HS-27A (cell line): ENCODE measurements around the gene MAGI1.
"Not testable (repeated sequence)": the region's sequence is repeated elsewhere in the genome, so short reads cannot be mapped to it uniquely, and the experiment has no call there.

Source experiments
- DNase-seq: peaks from one replicate; pipeline ENCODE4 v3.0.0-alpha.2; 2012; ENCODE audit warnings: low read depth, missing footprints

MAGI1 gene

DNA sequence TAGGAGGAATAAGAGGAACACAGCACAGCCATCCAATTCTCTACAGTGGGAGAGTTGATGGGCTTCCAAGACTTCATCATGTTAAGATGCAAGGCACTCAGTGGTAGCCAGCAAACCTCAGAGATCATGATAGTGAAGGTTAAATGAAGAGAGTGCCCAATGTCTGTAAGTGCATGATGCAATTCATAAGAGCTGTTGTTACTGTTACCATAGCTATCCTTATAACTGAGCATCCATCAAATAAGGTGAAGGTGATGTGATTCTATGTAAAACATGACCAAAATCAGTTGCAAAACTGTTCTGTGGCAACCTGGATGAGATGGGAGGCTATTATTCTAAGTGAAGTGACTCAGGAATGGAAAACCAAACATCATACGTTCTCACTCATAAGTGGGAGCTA lies 289.7 kb downstream of the MAGI1 start:
- DNase-seq: no peak

GRCh38 chr3:65748326-65748725 lies 290.4 kb downstream of the MAGI1 start:
- no peak for DNase-seq

DNA sequence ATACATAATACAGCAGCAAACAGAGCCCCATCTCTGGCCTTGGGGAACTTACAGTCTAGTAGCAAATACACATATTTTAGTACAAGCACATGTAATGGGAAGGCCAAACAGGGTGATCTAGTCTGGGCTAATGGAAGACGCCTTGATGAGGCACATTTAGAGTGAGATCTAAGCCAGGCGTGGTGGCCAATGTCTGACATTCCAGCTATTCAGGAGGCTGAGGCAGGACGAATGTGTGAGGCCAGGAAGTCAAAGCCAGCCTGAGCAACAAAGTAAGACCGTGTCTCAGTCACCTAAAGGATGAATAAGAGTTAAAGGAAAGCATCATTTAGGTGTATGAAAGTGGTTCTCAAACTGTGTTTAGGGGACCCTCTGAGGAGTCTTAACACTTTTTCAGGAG lies 291.9 kb downstream of the MAGI1 start:
- no peak for DNase-seq

- no peak for DNase-seq
Observed at GRCh38 chr3:65745306-65745705, 293.4 kb downstream of the MAGI1 start.

- no peak for DNase-seq
Observed at GRCh38 chr3:65742914-65743313, 295.8 kb downstream of the MAGI1 start.

DNA sequence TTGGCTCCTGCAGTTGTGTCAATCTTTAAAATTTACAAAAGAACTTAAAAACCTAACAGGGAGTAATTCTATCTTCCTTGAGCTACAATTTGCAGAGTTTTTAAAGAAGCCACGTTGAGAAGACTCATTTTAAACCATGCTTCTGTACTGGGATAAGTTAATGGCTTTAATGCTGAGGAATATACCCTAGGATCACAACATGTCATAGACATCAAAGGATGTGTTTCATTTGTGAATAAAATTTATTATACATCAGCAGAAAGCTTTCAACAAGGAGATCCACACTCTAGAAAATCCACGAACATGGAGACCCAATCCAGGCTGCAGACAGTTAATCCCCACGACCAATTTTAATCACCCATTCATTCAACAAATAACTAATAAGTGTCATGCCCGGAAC lies 297.2 kb downstream of the MAGI1 start:
- no peak for DNase-seq

DNA sequence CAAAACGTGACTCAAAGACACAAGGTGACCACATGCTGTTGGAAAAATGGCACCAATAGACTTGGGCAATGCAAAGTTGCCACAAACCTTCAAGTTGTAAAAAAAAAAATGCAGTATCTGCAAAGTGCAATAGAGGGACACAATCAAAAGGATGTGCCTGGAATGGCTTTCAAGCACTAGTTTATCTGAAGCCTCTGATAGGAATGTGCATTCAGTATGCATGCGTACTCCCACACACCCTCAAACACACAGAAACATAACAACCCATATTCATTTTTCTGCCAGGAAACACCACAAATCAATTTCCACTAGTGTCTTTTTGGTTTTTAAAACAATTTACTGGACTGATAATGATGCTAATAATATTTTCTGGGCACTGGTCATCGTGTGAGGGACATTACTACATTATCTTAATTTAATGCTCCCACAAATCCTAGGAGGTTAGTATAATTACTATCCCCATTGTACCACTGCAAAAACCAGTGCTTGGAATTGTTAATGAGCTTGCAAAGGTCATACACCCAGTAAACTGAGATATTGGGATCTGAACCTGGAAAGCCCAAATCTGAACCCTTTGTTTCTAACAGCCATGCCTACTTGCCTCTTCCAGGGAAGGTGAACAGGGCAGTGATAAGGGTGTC lies 298.7 kb downstream of the MAGI1 start:
- DNase-seq: no peak

GRCh38 chr3:65734792-65735191 lies 303.9 kb downstream of the MAGI1 start:
- DNase-seq: no peak

DNA sequence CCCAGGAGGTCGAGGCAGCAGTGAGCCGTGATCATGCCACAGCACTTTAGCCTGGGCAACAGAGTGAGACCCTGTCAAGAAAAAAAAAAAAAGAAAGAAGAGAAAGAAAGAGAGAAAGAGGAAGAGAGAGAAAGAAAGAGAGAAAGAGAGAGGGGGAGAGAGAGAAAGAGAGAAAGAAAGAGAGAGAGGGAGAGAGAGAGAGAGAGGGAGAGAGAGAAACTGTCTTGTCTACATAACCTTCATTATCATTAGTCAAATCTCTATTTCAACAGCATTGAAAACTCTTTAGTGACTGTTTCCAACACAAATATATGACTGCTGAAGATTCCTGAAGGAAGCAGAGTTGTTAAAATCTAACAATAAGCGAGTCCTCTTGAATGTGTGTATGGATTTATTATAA lies 304.3 kb downstream of the MAGI1 start:
- DNase-seq: no peak

- no peak for DNase-seq
Observed at GRCh38 chr3:65733459-65733858, 305.3 kb downstream of the MAGI1 start.

GRCh38 chr3:65732051-65732935 lies 306.4 kb downstream of the MAGI1 start:
- DNase-seq: peak; percentile 43

DNA sequence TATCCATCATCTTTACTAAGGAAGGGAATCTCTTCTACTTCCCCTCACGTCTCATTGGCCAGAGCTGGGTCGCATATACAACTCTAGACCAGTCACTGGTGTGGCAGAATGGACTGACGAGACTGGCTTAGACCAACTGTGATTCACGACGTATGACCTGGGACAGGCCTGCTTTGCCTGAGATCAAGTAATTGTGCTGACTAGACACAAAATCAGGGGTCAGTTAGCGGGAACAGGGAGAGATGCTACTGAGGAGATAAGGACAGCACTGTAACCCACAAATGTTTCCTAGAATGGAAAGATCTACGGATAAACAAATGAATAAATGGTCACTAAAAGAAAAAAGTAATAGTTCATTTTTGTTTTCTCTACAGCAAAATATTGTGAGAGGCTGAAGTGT lies 308.3 kb downstream of the MAGI1 start:
- no peak for DNase-seq

DNA sequence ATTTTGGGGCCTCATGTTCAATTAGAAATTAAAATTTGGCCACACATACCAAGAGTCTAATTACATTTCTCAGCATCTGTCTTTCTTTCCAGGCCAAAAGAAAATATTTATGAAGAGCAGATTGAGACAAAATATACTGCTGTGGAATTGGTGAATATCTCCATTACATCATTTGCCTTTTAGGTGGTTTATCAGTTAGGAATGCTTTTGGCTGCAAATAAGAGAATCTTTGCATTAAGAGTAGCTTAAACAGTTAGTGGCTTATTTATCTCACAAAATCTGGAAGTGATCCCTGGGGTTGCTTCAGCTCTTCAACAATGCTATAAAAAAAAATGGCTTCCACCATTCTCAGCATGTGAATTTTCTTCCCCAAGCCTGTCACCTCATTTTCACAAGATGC lies 308.7 kb downstream of the MAGI1 start:
- no peak for DNase-seq

GRCh38 chr3:65729555-65729954 lies 309.2 kb downstream of the MAGI1 start:
- no peak for DNase-seq

DNA sequence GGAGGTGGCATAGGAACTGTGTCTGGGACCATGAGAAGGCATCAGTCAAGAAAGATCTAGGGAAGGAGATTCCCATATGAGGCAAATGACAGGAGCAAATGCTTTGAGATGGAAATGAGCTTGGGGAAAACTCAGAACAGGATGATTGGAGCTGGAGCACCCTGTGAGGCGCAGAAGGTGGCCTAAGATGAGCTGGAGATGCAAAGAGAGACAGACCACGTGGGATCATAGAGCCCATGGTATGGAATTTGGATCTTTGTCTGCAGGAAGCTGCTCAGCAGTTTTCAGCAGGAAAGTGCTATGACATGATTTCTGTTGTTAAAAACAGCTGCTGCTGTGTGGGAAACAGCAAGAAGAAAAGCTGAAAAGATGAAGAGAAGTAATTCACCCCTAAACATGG lies 310.6 kb downstream of the MAGI1 start:
- no peak for DNase-seq

- DNase-seq: no peak
Observed at GRCh38 chr3:65723985-65724384, 314.7 kb downstream of the MAGI1 start.

- no peak for DNase-seq
Observed at GRCh38 chr3:65723011-65723410, 315.7 kb downstream of the MAGI1 start.

DNA sequence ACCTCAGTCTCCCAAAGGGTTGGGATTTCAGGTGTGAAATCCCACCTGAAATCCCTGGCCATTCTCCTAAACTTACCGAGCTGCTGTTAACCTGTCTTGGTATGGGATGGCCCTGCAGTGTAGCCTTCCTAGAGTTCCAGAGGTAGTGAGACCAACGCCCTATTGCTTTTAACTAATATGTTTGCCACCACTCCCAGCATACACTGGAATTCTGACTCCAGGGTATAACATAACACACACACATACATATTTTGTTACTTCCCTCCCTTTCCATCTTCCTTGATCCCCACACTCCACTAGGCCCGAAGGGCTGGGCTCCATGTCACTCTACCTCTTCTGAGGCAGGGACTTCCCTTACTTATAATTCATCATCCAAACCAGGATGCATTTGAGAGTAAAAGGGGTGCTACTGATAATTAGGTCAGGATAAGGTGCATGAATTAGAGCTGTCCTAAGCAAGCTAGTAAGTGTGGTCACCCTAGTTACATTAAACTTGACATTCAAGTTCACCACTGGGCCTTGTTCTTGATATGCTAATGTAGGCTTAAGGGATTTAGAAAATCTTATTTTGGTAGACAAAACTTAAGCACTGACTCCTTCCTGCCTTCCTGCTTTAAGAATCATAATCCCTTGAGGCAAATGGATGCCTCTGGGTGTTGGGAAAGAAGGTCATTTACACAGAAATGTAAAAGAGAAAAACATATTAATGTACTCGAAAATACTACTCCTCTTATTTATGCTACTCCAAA lies 317.6 kb downstream of the MAGI1 start:
- DNase-seq: no peak

GRCh38 chr3:65719639-65720038 lies 319.1 kb downstream of the MAGI1 start:
- not testable (repeated sequence) for DNase-seq

DNA sequence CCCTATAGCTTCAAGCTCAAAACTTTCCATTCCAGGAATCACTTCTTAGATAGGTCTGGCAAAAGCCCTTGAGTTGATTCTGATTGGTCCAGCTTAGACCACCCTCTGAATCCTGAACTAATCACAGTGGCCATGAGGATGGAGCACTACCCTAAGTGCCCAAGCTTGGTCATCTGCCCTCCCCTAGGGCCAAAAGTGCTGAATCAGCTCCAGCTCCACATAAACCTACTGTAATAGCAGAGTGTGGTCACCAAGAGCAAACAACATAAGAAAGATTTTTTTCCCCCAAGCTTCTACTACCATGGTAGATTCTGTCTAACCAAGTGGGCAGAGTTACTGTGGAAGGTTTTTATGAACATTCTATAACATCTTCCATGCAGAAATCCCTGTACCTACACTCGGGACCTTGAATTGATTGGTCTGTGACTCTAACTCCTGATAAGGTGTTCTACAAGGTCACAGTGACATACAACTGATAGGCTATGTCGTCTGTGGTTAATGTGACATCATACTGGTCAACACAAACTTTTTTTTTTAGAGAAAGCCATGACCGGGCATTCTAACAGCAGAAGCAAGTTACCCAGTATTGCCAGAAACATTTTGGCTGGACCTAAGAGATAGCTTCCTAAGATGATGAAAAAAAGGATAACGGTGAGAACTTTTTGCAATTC lies 320.9 kb downstream of the MAGI1 start:
- no peak for DNase-seq

GRCh38 chr3:65716071-65716751 lies 322.5 kb downstream of the MAGI1 start:
- DNase-seq: no peak

GRCh38 chr3:65714134-65714533 lies 324.6 kb downstream of the MAGI1 start:
- no peak for DNase-seq
